HG03457 (cell line): ENCODE measurements around the gene CSK.

Experiments
- ATAC-seq: cut with Tn5 transposase; IDR thresholded peaks from one replicate; pipeline ENCODE4 v1.9.1; 2021; ENCODE audit warnings: moderate number of reproducible peaks; ENCODE audit not compliant: unreplicated experiment

Gene CSK

DNA sequence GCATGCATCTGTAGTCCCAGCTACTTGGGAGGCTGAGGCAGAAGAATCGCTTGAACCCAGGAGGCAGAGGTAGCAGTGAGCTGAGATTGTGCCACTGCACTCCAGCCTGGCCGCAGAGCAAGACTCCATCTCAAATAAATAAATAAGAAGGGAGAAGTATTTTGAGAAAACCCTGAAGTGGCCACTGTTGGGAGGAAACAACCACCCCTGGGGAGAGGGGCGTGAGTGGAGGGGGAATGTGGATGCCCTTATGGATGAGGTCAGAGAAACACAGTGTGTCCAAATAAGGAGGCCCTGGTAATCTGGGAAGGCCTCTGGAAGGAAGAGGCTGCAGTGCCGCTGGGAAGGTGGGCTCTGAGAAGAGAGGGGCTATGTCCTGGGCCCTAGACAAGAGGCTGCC lies 40.4 kb downstream of the CSK start:
- no peak for ATAC-seq

DNA sequence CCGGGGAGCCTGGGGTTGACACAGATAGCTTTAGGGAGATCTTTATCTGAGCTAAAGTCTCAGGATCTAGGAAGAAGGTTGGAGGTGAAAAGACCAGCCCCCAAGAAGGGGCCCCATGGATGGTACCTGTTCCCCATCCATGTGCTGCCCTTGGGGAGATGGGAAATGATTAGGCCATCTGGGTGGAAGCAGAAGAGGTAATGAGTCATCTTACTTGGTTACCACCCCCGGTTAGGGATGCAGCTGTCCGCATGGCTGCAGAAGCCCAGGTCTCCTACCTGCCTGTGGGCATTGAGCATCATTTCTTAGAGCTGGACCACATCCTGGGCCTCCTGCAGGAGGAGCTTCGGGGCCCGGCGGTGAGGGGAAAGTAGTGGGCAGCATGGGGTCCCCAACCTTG lies 41.4 kb downstream of the CSK start:
- no peak for ATAC-seq

DNA sequence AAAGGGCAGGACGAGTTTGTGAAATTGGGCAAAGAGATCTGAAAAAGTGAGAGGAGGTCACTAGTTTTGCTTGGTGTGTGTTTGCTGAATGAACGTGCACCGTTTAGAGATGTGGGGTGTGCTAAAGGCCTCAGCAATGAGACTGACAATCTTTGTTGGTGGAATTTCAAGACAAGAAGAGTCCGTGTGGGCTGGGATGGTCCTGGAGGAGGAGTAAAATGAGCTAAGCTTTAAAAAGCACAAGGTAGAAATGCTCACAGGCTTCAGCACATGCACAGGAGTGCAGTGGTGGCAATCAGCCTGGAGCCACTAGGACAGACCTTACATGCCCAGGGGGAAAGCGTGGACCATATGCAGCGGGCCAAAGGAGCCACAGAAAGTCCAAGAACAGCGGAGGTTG lies 43.1 kb downstream of the CSK start:
- ATAC-seq = no peak

DNA sequence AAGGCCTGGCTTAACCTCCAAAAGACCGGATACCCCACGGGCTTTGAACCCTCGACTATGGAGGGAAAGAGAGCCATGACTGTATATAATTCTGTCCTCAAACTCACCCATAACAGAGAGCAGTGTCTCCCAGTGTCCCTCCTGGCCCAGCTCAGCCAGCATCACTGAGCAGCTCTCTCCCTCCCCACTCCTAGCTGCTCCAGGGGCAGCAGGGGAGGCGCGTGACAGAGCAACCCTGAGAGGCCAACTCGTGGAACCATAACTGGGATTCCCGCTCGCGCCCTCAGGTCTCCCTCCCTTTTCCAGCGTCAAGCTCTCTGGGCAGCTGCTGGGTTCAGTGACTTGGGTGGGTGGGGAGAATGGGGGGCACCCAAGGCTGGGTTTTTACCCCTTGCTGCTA lies 44.0 kb downstream of the CSK start:
- no peak for ATAC-seq

DNA sequence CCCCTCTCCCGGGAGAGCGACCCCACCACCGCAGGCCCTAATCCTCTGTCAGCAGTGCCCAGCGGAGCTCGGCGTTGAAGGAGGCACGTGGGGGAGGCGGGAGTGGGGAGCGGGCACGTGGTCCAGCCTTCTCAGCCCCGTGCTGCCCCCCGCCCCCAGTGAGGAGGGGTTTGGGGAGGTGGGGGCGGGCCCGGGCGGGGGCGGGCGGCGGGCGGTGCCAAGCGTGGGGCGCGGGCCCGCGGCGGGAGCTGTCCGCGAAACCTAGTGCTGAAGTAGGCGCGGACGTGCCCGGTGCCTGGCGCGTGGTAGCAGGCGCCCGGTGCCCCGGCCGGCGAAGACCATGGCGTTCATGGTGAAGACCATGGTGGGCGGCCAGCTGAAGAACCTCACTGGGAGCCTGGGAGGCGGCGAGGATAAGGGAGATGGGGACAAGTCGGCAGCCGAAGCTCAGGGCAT lies 44.5 kb downstream of the CSK start, which contains the start of gene CPLX3:
Gene CPLX3 (plus strand): TSS at position 264 of the 456 bp plus-strand sequence. CDS start 77 bp downstream, at position 341.
- no peak for ATAC-seq

- no peak for ATAC-seq
Observed at GRCh38 chr15:74826921-74827320, 45.0 kb downstream of the CSK start.

GRCh38 chr15:74827614-74828013 lies 45.7 kb downstream of the CSK start:
- ATAC-seq = no peak

DNA sequence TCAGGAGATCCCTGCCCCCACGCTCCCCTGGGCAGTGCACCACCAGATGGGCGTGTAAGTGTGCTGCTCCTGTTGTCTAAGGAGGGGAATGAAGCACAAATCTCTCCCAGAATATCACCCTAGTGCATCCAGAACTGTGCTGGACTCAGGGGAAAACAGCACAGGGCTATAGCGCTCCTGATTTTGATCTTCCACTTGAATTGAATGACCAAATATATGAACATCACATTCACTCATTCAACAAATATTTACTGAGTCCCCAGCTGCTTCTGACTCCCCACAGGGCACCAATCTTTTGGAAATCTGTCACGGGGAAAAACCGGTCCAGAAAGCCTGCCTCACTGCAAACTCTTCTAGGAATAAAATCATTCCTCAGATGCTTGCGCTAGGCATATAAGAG lies 47.0 kb downstream of the CSK start:
- ATAC-seq = no peak

- no peak for ATAC-seq
Observed at GRCh38 chr15:74829486-74829885, 47.6 kb downstream of the CSK start.

GRCh38 chr15:74829991-74830390 lies 48.1 kb downstream of the CSK start:
- ATAC-seq = no peak

GRCh38 chr15:74830868-74831267 lies 49.0 kb downstream of the CSK start:
- ATAC-seq = no peak

DNA sequence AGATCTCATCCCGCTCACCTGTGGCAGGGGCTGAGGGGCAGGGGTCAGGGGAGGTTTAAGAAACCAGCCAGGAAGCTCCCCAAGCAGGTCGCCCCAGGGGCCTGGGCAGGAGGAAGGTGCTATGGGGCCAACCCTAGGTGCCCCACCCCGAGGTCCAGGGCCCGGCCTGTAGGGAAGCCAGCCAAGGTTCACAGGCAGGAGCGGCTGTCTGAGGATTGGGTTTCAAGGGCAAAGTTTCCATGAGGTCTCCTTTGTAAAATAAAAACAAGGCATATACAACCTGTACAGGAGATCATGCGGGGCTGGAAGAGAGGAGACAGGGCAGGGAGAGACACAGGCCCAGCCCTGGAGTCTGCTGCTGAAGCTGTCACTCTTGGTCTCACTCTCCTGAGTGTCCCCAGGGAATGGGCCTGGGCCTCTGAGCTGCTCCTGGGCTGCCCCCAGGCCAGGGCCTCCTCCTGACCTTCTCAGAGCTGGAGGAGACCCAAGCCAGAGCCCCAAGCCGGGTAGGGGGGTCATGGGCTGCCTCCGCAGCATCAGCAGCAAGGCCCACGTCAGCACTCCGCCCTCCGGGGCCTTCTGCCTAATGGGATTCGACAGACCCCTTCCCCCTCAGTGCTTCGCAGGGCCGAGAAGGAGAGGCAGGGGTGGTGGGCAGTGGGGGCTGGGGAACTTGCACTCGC lies 50.1 kb downstream of the CSK start:
- ATAC-seq = no peak

- ATAC-seq = no peak
Observed at GRCh38 chr15:74832826-74833225, 50.9 kb downstream of the CSK start.

DNA sequence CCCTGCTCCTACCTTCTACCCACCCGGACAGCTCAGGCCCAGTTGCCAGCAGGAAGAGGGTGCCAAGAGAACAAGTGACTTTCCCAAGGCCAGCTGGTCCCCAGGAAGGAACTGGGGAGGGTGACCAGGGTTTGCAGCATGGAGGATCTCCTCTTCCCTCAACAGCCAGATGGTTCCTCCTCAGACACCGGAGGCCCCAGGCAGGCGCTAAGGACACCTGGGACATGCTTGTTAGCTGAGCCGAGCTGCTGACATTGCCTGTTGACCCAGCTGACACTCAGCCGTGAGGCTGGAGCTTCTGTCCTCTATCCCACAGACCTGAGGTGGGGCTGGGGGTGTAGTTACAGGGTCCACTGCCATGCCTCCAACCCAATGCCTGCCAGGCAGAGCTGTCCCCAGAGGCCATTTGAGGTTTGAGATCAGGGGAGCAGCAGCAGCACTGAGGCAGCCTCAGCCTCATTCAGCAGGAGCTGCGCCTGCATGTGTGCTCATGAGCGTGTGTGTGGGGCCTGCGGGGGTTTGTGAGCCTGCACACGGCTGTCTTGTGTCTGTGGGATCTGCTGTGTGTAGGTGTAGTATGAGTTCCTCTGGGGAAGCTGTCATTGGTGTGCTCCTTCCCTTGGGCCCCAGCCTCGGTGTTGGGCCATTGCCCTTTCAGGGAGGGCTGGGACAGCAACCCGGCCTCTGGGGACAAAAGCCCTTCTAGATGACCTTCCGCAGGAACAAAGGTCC lies 51.7 kb downstream of the CSK start:
- no peak for ATAC-seq

DNA sequence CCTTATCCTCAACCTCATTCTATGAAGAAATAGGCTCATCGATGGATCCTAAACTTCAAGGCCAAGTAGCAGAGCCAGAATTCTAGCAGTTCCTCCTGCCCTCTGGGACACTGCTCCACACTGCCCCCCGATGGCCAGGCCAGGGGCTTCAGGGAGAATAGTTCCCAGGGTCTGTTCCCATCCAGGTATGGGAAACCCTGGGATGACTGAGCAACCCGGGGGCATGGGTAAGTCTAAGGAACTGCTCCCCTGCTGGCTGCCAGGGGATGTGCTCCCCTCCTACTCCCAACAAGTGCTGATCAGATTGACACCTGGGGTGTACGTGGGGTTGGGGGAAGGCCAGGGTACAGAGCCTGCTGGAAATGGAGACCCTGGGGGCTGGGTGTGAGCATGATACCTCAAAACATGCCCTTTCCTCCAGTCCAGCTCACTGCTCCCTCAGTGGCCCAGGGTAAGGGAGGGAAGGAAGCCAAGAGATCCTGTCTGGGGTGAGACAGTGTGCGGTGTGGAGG lies 53.5 kb downstream of the CSK start:
- no peak for ATAC-seq

GRCh38 chr15:74836846-74837245 lies 55.0 kb downstream of the CSK start:
- ATAC-seq = no peak

DNA sequence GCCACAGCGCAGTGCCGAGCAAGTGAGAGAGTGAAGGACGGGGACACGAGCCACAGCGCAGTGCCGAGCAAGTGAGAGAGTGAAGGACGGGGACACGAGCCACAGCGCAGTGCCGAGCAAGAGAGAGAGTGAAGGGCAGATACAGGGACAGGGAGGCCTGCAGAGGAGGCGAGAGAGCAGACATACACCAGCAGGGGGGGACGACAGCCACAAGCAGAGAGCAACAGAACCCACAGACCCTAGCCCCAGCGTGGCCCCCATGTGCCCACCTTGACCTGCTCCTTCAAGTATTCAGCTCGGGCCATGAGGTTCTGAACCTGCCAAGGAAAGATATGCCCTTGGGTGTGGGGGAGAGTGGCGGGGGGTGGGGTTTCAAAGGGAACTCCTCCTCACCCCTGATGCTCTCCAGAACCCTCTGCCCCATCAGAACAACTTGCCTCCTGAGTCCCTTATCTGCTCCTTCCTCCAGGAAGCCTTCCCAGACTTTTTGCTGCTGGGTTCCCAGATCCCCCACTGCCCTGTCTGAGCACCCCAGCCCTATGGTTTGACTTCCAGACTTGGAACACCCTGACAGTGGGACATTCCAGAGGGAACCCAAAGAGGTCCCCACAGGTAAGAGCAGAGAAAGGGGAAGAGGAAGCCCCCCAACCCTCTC lies 55.7 kb downstream of the CSK start:
- ATAC-seq = no peak

DNA sequence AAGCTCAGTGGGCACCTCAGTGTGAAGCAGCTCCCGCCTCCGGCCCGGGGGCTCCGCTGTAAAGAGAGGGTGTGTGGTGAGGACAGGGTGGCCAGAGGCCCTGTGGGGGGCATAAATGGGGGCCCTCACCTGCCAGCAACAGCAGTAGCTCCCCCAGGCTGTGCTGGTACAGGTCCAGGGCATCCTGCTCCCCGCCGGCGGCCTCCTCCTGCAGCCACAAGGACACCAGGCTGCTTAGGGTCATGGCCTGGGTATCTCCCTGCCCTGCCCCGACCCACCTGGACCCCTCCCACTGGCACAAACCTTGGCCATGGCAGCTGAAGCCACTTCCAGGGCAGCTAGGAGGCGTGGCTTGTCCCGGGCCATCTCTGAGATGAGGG lies 56.2 kb downstream of the CSK start:
- ATAC-seq = no peak

DNA sequence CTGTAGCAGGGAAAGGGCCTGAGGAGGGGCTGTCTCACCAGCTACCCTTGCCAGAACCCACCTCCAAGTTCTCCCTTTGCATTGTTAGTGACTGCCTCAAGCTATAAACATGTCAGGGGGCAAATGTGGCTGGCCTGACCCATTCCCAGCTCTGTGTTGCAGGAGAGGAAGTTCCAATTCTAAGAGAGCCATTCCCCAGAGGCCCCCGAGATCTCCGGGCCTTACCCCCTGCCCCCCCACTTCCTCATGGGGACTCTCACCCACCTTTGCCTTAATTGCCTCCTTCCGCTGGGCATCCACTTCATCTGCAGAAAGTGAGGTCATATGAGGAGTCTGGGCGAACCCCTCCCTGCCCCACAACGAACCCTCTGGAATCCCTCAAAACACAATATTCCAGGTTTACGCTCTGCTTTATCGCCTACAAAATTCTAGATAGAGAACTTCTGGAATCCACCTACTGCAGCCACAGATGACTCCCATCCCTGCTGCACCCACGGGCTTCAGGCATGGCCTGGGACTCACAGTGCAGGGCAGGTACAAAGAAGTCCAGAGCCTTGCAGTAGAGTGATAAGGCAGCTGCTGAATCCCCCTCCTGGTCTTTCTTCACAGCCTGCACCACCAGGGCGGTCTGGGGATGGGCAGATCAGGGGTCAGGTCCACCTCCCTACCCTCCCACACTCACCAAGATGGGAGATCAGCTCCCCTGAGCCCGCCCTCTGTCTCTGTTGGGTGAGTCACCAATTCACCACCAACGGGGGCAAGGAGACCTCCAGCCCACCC lies 57.1 kb downstream of the CSK start:
- no peak for ATAC-seq

DNA sequence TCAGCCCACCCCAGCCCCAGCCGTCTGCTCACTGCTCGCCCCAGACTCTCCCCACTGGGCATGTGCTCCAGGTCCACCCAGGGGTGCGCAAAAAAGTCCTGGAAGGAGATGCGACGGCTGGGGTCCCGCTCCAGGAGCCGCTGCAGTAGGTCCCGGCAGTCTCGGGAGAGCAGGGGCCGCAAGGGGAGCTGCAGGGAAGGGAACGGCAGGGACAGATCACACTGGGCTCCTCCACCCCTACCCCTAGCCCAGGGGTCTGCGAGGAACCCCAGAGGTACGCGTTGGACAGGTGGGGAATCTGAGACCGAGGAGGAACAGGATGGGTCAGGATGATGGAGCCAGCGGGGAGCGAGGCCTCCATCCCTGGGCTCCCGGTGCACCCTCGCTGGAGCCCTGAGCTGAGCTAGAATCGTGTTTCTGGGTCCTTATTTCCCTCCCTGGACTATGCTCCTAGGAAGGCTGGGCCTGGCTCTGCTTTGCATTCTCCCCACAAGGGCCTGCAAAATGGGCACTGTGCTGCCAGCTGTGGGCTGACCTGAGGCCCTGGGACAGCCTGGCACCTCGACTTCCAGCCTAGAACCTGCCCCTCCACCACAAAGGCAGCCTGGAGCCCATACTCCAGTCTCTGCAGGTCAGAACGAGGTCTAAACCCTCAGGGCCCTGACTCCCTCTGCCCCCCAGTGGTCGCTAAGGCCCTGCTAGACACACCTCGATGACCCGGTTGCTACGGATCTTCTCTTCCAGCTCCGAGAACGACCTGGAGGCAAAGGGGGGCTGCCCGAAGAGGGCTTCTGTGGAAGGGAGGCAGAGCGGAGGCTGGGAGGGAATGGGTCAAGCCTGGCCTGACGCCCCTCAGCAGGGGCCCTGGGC lies 57.9 kb downstream of the CSK start:
- ATAC-seq = no peak
